ENCODE results near the gene ARID1B.

ARID1B gene

DNA sequence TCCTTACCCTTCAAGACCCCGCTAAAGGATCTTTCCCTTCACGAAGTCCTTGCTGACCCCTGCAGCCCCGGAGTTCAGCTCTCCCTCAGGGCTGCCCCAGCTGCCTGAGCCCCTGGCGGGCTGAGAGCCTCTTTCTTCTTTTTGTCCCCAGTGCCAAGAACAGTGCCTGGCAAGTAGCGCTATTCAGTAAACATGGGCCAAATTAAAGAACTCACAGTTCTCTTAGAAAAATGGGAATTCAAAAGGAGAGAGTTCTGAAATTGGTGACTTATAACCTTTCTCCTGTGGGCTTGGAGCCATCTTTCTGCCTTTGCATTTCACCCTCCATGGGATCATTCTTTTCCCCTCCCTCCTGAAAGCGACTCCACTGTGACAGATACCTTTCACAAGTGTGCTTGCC, 318.9 kb downstream of the ARID1B start:
- DNase-seq (ENCODE audit: low read depth in 2 of 2), result no peak

DNA sequence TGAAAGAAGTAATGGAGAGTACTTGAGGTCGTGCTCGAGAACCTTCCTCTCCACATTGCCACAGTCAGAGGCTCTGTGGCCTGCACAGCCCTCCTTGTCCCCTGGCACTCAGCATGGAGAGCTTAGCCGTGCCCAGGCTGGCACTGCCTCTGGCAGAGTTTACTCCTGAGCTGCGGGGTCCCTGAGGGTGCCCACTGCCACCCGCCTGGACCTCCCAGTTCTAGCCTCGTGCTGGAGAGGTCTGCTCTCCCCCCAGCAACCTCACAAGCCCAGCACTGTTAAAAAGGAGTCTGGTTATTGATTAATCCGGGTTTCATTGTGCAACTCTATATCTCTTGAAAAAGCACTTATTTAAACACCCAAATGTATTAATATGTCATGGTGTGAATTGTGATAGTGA, 319.3 kb downstream of the ARID1B start:
- no peak for DNase-seq (ENCODE audit: low read depth in 2 of 2)

GRCh38 chr6:157097255-157097955, 320.2 kb downstream of the ARID1B start:
- no peak for DNase-seq (ENCODE audit: low read depth in 2 of 2)

DNA sequence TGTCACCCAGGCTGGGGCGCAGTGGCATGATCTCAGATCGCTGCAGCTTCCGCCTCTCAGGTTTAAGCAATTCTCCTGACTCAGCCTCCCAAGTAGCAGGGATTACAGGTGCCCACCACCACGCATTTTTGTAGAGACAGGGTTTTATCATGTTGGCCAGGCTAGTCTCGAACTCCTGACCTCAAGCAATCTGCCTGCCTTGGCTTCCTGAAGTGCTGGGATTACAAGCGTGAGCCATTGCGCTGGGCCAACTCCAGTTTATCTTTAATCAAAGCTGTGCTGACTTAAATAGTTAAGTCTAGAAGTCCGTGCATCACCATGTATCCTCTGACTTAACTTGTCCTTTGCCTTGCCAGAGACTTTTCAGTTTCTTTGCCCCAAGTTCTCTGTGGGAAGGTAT, 321.8 kb downstream of the ARID1B start:
- DNase-seq (ENCODE audit: low read depth in 2 of 2), result no peak

GRCh38 chr6:157099912-157100593, 322.9 kb downstream of the ARID1B start:
- peak; percentile 28 to 64 for DNase-seq (ENCODE audit: low read depth in 2 of 2)

- no peak for DNase-seq (ENCODE audit: low read depth in 2 of 2)
These were observed 324.0 kb downstream of the ARID1B start for GRCh38 chr6:157101166-157101565.

- DNase-seq (ENCODE audit: low read depth in 2 of 2), result no peak
These were observed 327.6 kb downstream of the ARID1B start for GRCh38 chr6:157104803-157105202.

- DNase-seq (ENCODE audit: low read depth in 2 of 2), result no peak
These were observed 329.3 kb downstream of the ARID1B start for GRCh38 chr6:157106487-157106886.

GRCh38 chr6:157107571-157107914, 330.4 kb downstream of the ARID1B start:
- DNase-seq (ENCODE audit: low read depth in 2 of 2), result no peak

- DNase-seq (ENCODE audit: low read depth in 2 of 2), result no peak
These were observed 330.9 kb downstream of the ARID1B start for GRCh38 chr6:157107915-157108651.

GRCh38 chr6:157108923-157109322, 331.7 kb downstream of the ARID1B start:
- no peak for DNase-seq (ENCODE audit: low read depth in 2 of 2)

GRCh38 chr6:157110607-157111006, 333.4 kb downstream of the ARID1B start:
- no peak for DNase-seq (ENCODE audit: low read depth in 2 of 2)

- DNase-seq (ENCODE audit: low read depth in 2 of 2), result no peak
These were observed 336.2 kb downstream of the ARID1B start for GRCh38 chr6:157113389-157113788.

DNA sequence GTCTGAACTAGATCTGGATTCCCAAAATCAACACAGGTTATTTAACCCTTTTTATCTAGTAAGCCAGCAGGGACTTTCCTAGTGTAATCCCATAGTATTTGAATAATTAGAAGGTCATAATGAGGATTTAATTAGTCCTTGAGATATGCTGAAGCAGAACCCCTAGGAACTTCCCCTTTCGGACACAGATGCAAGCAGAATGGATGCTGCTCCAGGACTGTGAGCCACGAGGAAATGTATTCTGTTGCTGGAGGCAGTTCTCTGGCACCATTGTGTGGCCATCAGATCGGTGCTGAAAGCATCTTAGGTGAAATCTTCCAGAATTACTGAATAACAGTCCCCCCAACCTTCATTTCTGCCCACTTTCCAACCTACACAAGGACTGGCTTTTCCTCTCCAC, 339.2 kb downstream of the ARID1B start:
- no peak for DNase-seq (ENCODE audit: low read depth in 2 of 2)

DNA sequence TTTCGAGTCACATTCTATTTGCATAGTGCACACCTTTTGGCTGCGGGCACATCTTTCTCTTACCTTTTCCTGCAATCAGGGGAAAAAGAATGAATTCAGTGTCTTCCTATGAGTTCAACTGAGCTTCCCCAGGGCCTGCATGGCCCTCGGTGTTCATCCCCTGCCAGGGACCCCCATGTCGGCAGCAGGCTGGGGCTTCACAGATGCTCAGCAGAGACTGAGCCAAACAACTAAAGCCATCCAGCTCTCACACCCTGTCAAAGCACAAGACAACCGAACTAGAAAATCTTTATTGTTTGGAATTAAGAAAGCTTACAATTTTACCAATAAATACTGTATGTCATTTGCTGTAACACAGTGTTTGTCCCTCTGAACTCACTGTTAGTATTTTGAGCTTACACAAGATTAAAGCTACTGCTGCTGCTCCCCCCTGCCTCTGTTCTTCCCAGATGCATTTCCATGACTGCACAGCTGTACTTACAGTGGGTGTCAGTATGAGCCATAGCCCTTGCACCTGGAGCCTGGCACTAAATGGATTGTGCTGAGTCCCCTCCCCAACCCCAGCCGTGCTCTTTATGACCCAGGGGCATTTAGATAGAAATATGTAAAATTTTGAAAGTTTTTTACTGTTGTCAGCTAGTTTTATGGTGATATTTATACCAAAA, 340.4 kb downstream of the ARID1B start:
- DNase-seq (ENCODE audit: low read depth in 2 of 2), result no peak

- DNase-seq (ENCODE audit: low read depth in 2 of 2), result no peak
These were observed 342.4 kb downstream of the ARID1B start for GRCh38 chr6:157119502-157120027.

DNA sequence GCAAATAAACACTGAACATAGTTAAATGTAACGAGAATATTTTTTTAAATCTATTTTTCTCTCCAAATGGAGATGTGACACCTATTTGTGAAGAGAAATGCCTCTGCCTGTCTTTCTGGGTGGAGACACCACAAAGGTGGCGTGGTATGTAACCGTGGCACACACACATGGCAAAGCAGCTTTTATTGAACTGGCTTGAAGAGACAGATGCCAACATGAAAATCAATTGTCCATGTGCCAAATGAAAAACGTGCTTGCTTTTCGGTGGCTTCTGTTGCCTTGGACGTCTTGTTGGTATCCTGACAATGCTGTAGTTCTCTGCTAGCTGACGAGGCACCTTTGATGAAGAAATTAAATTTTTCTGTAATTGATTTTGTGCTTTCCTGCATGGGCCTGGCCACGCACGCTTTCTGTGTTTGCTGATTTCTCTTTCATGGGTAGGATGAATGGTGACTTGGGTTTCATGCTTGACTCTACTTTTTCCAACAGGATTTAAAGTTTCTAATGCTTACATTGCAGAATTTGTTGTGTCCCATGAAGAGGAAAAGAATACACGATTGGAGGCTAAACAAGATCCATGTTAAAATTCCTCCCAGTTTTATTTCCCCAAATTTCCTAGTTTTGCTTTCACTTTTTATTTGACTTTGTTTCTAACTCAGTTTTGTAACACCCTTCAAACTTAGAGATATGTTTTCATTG, 343.5 kb downstream of the ARID1B start:
- DNase-seq (ENCODE audit: low read depth in 2 of 2), result no peak

DNA sequence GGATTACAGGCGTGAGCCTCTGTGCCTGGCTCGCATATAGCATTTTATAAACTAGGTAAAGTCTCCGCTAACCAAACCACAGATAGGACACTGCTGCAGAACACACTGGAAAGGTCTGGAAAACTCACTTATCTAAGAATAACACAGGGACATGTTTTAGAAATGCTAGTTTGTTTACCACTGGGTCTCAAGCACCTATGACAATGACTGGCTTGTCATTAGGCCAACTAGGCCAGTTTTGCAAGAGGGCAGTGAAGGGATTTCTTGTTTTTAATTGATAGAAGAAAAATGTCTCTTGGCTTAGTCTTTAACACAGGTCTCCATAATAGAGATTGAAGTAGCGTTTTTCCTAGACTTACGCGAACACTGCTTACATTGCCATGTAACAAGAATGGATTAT, 344.7 kb downstream of the ARID1B start:
- DNase-seq (ENCODE audit: low read depth in 2 of 2), result no peak

DNA sequence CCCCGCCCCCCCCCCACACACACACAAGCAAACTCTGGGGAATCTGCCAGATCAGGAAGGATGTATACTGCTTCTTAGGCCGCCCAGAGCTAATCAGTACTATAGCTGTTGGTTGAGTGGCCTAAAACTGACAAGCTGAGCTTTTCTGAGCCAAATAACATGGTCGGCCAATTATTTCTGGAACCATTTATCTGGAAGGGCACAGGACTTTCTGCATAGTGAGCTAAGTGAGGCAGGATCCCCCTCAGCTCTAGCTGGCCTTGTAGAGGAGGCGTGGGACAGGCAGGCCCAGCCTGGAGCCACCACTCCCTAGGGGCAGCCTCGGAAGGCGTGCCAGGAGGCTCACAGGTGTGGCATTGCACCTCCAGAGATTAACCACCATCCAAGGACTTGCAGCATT, 346.1 kb downstream of the ARID1B start:
- no peak for DNase-seq (ENCODE audit: low read depth in 2 of 2)

- no peak for DNase-seq (ENCODE audit: low read depth in 2 of 2)
These were observed 347.5 kb downstream of the ARID1B start for GRCh38 chr6:157124485-157125254.

DNA sequence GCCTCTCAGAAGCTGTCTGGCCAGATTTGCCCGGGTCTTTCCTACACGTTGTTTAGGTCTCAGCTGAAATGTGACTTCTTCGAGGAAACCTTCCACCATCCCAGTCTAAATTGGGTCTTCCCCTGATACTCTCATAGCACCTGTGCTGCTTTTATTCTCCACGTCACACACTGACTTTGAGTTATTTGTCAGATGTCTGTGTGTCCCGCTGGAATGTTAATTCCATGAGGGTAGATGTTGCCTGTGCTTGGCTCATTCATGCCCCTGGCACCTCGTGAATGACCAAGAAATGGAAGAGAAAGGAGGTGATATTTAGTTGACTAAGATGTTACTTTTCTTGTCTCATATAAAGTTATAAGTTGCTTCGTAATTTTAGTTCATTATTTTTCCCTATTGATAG, 348.4 kb downstream of the ARID1B start:
- DNase-seq (ENCODE audit: low read depth in 2 of 2), result no peak
